HG03097 (cell line): Measurements from ENCODE around the gene ABCG1.
A peak's percentile ranks its signal among the peaks of the same experiment; 100 is the strongest.

ENCODE experiments used
- ATAC-seq: cut with Tn5 transposase; IDR thresholded peaks from one replicate; pipeline ENCODE4 v1.9.1; 2021; ENCODE audit not compliant: unreplicated experiment, low FRiP score

Gene ABCG1

GRCh38 chr21:42231756-42232155 is 12.8 kb downstream of the ABCG1 start:
- no peak for ATAC-seq

- ATAC-seq, result no peak
Observed at GRCh38 chr21:42232176-42232825, 13.4 kb downstream of the ABCG1 start.

- peak; percentile 30 for ATAC-seq
Observed at GRCh38 chr21:42233067-42233961, 14.4 kb downstream of the ABCG1 start.

- ATAC-seq, result no peak
Observed at GRCh38 chr21:42234041-42234440, 15.1 kb downstream of the ABCG1 start.

GRCh38 chr21:42234464-42235241 is 15.7 kb downstream of the ABCG1 start:
- peak; percentile 41 for ATAC-seq

- no peak for ATAC-seq
Observed at GRCh38 chr21:42235593-42235992, 16.7 kb downstream of the ABCG1 start.

- no peak for ATAC-seq
Observed at GRCh38 chr21:42236014-42236413, 17.1 kb downstream of the ABCG1 start.

- no peak for ATAC-seq
Observed at GRCh38 chr21:42236693-42237092, 17.8 kb downstream of the ABCG1 start.

- no peak for ATAC-seq
Observed at GRCh38 chr21:42237161-42237560, 18.2 kb downstream of the ABCG1 start.

- no peak for ATAC-seq
Observed at GRCh38 chr21:42237577-42237976, 18.6 kb downstream of the ABCG1 start.

- ATAC-seq, result no peak
Observed at GRCh38 chr21:42238185-42238934, 19.4 kb downstream of the ABCG1 start.

GRCh38 chr21:42239556-42239955 is 20.6 kb downstream of the ABCG1 start:
- ATAC-seq, result no peak

- no peak for ATAC-seq
Observed at GRCh38 chr21:42239973-42240372, 21.0 kb downstream of the ABCG1 start.

- ATAC-seq, result no peak
Observed at GRCh38 chr21:42242611-42243010, 23.7 kb downstream of the ABCG1 start.

GRCh38 chr21:42243026-42243425 is 24.1 kb downstream of the ABCG1 start:
- ATAC-seq, result no peak

GRCh38 chr21:42245331-42246193 is 26.6 kb downstream of the ABCG1 start:
- no peak for ATAC-seq

GRCh38 chr21:42247716-42248115 is 28.8 kb downstream of the ABCG1 start:
- no peak for ATAC-seq

- ATAC-seq, result no peak
Observed at GRCh38 chr21:42248241-42248640, 29.3 kb downstream of the ABCG1 start.

- ATAC-seq, result peak; percentile 57
Observed at GRCh38 chr21:42248783-42249597, 30.1 kb downstream of the ABCG1 start.
